ENCODE data around the gene AMBRA1. TPM values are rescaled to one million over a fixed set of nuclear protein-coding genes. Genes with fewer than 3 reads are reported as not detected.

The AMBRA1 gene
- total RNA-seq, 1 donor from 2014 or later, result 38.3 TPM

GRCh38 chr11:46506483-46506791 lies 87.4 kb downstream of the AMBRA1 start:
- no peak for DNase-seq (ENCODE audit: low read depth)

DNA sequence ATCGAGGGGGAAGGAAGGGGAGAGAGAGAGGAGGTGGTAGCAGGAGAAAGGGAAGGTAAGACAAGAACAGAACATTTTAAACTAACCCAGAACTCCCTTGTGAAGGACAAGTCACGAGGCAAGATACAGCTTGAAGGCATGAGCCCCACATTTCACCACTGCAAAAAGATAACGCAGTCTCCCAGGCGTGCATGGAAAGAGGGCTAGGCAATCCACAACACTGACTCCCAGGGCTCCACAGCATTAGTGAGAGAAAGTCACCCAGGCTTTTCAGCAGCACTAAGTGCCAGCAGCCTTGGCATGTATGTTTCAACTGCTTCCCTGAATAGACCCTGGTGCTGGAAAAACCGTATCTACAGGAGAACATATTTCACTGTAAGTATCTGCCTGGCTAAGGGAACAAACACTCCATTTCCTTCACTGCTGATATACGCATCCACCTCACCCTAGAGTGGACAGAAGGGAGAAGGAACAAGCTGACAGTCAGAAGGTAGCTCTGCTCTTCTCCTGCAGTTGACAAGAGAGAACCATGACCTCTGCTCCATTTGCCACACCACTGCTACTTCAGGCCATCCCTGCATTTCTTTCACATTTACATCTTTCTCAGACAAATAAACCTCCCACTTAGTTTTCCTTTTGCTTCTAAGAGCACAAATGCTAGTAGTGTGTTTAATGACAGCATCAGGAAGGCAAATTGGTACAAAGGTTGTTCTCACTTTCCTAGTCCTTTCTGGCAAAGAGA lies 87.9 kb downstream of the AMBRA1 start:
- DNase-seq (ENCODE audit: low read depth), result no peak

DNA sequence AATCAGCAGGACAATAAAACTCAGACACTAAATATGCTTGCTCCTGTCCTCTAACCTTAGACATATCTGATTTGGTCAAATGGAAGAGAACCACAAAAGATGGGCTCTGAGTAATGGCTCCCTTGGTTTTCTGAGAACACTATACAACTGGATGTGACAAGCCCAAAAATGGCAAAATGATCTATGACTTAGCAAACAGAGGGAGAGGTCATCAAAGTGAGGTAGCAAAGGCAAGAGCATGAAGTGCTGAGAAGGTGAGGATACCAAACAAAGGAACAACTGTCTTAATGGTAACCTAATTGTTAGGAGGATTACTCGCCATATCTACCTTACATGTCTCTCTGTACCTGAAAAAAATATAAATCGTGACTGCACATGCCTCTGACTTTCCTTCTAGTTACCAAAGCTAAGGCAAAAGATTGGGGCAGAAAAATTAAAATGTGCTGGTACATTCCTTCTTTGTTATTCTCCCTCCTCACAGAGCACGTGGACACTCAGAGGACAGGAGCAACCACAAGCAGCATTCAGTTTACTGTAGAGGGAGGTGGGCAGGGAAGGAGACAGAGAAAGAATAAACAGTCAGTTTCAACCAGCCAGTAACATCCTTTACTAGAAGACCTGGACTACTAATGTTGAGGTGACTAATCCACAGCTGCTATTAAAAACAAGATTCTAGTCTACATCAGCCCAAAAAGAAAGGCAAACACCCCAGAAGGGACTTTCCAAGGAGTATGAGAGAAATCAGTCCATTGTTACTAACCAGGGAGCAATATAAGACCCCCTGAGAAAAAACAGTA lies 88.8 kb downstream of the AMBRA1 start:
- peak; percentile 33 for DNase-seq (ENCODE audit: low read depth)

DNA sequence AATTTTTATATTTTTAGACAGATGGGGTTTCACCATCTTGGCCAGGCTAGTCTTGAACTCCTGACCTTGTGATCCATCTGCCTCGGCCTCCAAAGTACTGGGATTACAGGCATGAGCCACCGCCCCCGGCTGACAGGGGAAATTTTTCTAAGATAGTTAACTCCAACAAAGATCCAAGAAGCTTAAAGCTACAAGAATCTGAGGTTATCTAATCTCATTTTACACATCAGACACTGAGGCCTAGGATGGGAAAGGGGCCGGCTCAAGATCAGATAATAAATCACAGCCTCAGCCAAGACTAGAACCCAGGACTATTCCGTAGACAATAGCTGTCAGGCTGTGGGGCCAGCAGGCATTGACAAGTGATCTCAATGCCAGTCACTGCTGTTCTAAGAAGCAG lies 94.0 kb downstream of the AMBRA1 start:
- no peak for DNase-seq (ENCODE audit: low read depth)

GRCh38 chr11:46498968-46499367 lies 94.9 kb downstream of the AMBRA1 start:
- DNase-seq (ENCODE audit: low read depth), result no peak

DNA sequence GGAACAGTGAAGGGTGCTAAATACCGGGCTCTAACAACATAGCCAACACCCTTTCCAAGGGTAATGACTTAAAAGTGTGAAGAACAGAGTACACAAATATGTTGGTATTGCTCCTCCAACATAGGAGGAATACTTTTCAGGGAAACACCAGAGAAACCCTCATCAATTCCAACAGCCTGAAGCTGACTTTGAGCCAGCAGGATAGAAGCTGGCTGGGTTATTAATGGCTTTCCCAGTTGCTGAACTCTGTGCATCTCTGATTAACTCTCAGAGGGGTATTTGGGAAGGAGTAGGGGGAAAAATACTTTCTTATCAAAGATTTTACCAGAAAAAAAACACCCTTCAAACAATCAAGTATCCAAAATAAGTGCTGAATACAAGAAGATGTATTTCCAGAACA lies 95.6 kb downstream of the AMBRA1 start:
- DNase-seq (ENCODE audit: low read depth), result no peak

- DNase-seq (ENCODE audit: low read depth), result no peak
These were observed 96.3 kb downstream of the AMBRA1 start for GRCh38 chr11:46497498-46497897.

- no peak for DNase-seq (ENCODE audit: low read depth)
These were observed 100.0 kb downstream of the AMBRA1 start for GRCh38 chr11:46493791-46494190.

DNA sequence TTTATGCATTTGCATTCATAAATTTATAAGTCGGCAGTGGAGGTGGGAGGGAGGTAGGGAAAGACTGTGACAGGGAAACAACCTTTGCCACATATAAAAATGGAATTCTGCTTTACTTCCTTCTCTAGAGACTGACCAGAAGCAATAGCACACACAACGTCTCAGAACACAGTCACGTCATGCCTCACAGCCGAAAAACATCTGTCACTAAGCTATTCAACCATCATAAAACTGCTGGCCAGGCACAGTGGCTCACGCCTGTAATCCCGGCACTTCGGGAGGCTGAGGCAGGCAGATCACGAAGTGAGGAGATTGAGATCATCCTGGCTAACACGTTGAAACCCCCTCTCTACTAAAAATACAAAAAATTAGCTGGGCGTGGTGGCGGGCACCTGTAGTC lies 101.3 kb downstream of the AMBRA1 start:
- DNase-seq (ENCODE audit: low read depth), result no peak

- no peak for DNase-seq (ENCODE audit: low read depth)
These were observed 102.0 kb downstream of the AMBRA1 start for GRCh38 chr11:46491661-46492330.

- peak; percentile 56 for DNase-seq (ENCODE audit: low read depth)
These were observed 103.2 kb downstream of the AMBRA1 start for GRCh38 chr11:46490666-46491065.

- DNase-seq (ENCODE audit: low read depth), result peak; percentile 64
These were observed 103.9 kb downstream of the AMBRA1 start for GRCh38 chr11:46489656-46490560.

DNA sequence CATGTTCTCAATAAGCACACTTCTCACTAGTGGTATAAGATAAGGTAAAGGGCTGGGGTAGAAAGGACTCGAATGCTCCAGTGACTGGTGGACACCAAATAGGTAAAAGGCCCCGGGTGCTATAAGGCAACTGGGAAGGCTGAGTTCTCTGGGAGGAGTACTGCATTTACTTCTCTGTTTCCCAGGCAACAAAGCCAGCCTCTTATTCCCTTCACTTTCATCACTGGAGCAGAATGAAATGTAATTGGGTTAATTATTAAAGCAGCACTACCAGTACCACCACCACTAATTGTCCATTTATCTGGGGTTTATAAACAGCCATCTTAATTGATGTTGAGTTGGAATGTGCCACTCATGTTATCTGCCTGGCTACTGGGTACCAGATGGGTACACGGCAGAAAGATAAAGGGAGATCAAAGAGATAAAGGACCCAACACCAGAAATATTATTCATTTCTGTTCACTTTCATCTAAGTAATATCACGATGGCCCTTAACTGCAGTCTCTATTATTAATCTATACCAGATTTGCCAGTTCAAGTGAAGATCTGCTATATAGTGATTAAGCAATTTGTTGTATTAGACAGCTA lies 107.9 kb downstream of the AMBRA1 start:
- DNase-seq (ENCODE audit: low read depth), result peak; percentile 89

DNA sequence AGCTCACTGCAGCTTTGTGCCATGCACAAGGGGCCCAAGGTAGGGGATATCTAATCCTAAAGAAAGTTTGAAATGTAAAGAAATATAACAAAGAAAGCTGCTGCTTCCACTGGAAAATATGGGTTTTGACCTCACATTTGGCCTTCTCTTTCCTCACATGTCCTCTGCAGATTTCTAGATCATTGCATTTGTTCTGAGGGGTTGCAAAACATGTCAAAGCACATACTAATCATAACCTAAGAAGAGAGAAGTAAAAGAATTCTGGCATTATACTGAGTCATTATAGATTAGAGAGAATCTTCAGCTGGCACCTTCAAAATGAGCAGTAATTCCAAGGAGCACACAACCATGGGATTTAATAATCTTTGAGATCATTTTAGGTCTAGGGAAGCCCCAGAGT lies 109.7 kb downstream of the AMBRA1 start:
- DNase-seq (ENCODE audit: low read depth), result no peak

GRCh38 chr11:46480909-46481308 lies 112.9 kb downstream of the AMBRA1 start:
- no peak for DNase-seq (ENCODE audit: low read depth)

- no peak for DNase-seq (ENCODE audit: low read depth)
These were observed 113.6 kb downstream of the AMBRA1 start for GRCh38 chr11:46480166-46480726.

- DNase-seq (ENCODE audit: low read depth), result no peak
These were observed 114.2 kb downstream of the AMBRA1 start for GRCh38 chr11:46479601-46480000.

DNA sequence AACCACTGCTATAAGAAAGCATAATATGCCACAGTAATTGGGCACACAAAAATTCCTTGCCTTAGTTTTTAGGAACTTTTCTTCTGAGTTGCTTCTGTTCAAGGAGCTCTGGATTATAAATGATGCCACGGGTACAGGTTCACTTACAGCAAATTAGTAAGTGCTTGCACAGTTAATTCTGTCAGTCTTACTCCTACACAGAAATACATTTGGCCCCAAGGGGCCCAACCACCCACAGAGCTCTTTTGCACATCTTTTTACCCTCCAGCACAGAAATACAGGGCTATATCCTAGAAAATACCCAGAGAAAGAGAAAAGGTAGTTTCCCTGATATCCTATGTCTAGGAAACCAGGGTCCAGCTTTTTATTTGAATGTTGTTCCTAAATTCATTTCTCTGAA lies 115.6 kb downstream of the AMBRA1 start:
- DNase-seq (ENCODE audit: low read depth), result no peak

DNA sequence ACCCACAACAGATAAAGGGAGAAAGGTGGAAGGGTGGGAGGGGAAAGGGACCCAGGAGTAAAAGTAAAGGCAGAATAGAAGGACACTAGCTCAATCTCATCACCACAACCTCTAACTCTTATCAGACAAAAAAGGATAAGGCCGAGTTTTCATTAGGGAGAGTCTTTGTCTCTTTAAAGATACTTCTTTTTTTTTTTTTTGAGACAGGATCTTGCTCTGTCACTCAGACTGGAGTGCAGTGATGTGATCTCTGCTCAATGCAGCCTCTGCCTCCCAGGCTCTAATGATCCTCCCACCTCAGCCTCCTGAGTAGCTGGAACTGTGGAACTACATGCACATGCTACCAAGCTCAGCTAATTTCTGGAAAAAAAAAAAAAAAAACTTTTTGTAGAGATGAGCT lies 116.7 kb downstream of the AMBRA1 start:
- DNase-seq (ENCODE audit: low read depth), result no peak

DNA sequence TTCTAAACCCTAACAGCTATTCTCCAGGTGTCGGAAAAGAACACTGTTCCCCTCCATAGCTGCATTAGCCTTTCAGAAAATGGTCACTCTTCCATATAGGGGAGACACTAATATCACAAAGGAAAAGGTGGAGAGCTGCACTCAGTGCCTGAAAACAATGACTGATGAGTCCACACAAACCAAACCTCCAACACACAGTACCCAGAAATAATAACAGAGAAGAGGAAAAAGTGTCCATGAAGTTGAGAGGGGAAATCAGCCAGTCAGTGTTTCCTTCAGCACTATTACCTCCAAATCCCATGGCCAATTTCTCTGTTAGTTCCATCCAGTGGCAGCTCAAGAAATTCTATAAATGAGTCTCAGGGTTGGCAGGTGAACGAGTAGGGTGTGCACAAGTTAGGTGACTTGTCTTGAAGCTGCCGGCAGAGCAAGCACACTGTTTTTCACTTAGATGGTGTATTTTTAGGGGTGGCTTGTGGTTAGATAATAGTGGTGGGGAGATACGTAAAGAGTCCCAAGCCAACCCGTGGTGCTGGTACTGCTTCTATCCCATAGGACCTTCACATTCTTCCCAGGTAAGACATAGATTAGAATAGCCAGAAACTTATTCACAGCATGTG lies 117.8 kb downstream of the AMBRA1 start:
- DNase-seq (ENCODE audit: low read depth), result no peak
